ENCODE results near the gene FHIP2A.
"Not testable (repeated sequence)": the region's sequence is repeated elsewhere in the genome, so short reads cannot be mapped to it uniquely, and the experiment has no call there.

The FHIP2A gene

DNA sequence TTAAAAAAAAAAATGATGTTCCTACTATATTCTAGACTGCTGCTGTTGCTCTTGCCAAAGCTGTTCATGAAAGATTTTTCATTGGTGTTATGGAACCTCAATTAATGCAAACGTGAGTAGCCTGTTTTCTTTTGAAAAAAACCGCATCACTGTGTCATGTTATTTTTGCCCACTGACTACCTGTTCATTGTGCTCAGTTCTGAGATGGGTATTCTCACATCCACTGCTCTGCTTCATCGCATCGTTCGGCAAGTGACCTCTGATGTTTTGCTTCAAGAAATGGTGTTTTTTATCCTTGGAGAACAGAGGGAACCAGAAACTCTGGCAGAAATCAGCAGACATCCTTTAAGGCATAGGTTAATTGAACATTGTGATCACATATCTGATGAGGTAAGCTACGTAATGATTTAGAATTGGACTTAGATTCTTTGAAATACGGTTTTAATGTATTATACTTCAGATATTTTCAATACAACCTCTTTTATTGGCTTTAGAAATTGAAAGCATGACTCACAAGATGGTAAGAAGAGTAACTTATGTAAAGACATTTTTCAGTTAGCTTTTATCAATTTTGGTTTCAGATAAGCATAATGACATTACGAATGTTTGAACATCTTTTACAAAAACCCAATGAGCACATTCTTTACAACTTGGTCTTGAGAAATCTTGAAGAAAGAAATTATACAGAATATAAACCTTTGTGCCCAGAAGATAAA is 24.6 kb downstream of the FHIP2A start:
- Histone ChIP-seq H2BK5ac (ENCODE audit: low read depth, low read length, poor library complexity) (no peak overlapping the region), H2AK5ac (ENCODE audit: low read length) (no peak overlapping the region), H2AFZ (ENCODE audit: insufficient read depth, low read length, poor library complexity) (no peak overlapping the region), H3K4me3 (ENCODE audit: low read depth, low read length) (no peak overlapping the region), H3K4ac (ENCODE audit: low read depth, low read length) (no peak overlapping the region), H3K18ac (ENCODE audit: low read length) (no peak overlapping the region), H2BK120ac (ENCODE audit: insufficient read depth, low read length, poor library complexity) (no peak overlapping the region), H3K4me2 (ENCODE audit: low read length) (no peak overlapping the region), H3K79me1 (ENCODE audit: low read length) (no peaks in the 10 kb centered on the region), H3K9ac (ENCODE audit: low read length) (no peak overlapping the region), H3K4me1 (ENCODE audit: control insufficient read depth in 1 of 2, insufficient read depth in 2 of 2, low read length in 2 of 2) (no peaks in the 10 kb centered on the region), H4K8ac (ENCODE audit: low read depth, low read length) (no peak overlapping the region), H4K12ac (ENCODE audit: low read depth, low read length) (no peak overlapping the region), H4K91ac (ENCODE audit: low read depth, low read length) (no peak overlapping the region), H3K36me3 (ENCODE audit: control insufficient read depth in 1 of 2, insufficient read depth in 2 of 2, low read length in 2 of 2) (peaks cover 26 to 36% of the 10 kb centered on the region in 2 experiments), H3K9me3 (ENCODE audit: insufficient read depth, low read depth, low read length) (no peaks in the 10 kb centered on the region), H3K23ac (ENCODE audit: low read length) (no peak overlapping the region), H3K79me2 (ENCODE audit: control insufficient read depth, insufficient read depth, low read length, poor library complexity) (no peaks in the 10 kb centered on the region), H3K27me3 (ENCODE audit: insufficient read depth, low read length) (no peaks in the 10 kb centered on the region), H2BK12ac (ENCODE audit: low read length) (no peak overlapping the region), H3K27ac (ENCODE audit: low read depth, low read length) (no peak overlapping the region), H3K14ac (ENCODE audit: low read length) (no peak overlapping the region)
- no CpG with 5 or more reads among the region's 8 CpGs for WGBS (ENCODE audit: extremely low coverage, insufficient coverage, insufficient read length)
- DNase-seq = no peak

DNA sequence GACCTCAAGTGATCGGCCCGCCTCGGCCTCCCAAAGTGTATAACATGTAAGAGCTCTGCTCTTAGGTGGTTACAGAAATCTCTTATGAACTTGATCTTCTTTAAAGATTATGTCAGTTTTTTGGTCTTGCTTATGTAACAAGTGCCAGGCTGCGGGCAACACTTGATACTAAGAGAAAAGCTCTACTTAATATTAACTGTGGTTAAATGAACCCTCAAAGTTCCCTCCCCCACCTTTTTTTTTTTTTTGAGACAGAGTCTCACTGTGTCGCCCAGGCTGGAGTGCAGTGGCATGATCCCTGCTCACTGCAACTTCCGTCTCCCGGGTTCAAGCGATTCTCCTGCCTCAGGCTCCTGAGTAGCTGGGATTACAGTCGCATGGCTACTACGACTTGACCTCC is 25.9 kb downstream of the FHIP2A start:
- not testable (repeated sequence) for H3K4me3 ChIP-seq (ENCODE audit: low read depth, low read length); H3K27me3 ChIP-seq (ENCODE audit: insufficient read depth, low read length); H3K79me1 ChIP-seq (ENCODE audit: low read length); H4K12ac ChIP-seq (ENCODE audit: low read depth, low read length); H2AK5ac ChIP-seq (ENCODE audit: low read length); H2BK120ac ChIP-seq (ENCODE audit: insufficient read depth, low read length, poor library complexity); H3K4me2 ChIP-seq (ENCODE audit: low read length); H3K4ac ChIP-seq (ENCODE audit: low read depth, low read length); H3K14ac ChIP-seq (ENCODE audit: low read length); H3K4me1 ChIP-seq (ENCODE audit: control insufficient read depth in 1 of 2, insufficient read depth in 2 of 2, low read length in 2 of 2); DNase-seq; H2BK12ac ChIP-seq (ENCODE audit: low read length); H3K9me3 ChIP-seq (ENCODE audit: insufficient read depth, low read depth, low read length); H2AFZ ChIP-seq (ENCODE audit: insufficient read depth, low read length, poor library complexity); H4K8ac ChIP-seq (ENCODE audit: low read depth, low read length); H4K91ac ChIP-seq (ENCODE audit: low read depth, low read length); H3K23ac ChIP-seq (ENCODE audit: low read length); H3K79me2 ChIP-seq (ENCODE audit: control insufficient read depth, insufficient read depth, low read length, poor library complexity); H3K9ac ChIP-seq (ENCODE audit: low read length); H3K18ac ChIP-seq (ENCODE audit: low read length); H3K27ac ChIP-seq (ENCODE audit: low read depth, low read length); H2BK5ac ChIP-seq (ENCODE audit: low read depth, low read length, poor library complexity)
- WGBS (ENCODE audit: extremely low coverage, insufficient coverage, insufficient read length) = no CpG with 5 or more reads among the region's 10 CpGs
- H3K36me3 ChIP-seq (ENCODE audit: control insufficient read depth in 1 of 2, insufficient read depth in 2 of 2, low read length in 2 of 2) = peaks cover 21 to 36% of the 10 kb centered on the region in 2 experiments

DNA sequence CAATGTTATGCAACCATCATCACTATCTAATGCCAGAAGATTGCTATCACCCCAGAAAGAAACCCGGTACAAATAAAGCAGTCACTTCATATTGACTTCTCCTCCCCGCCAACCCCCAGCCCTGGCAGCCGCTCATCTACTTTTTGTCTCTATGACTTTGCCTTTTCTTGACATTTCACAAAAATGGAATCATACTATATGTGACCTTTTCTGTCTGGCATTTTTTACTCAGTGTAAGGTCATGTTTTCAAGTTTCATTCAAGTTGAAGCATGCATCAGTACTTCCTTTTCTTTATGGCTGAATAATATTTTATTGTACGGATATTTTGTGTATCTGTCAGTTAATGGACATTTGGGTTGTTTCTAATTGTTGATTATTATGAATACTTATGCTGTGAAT is 28.1 kb downstream of the FHIP2A start:
- Histone ChIP-seq H3K4me2 (ENCODE audit: low read length) (no peak overlapping the region), H3K18ac (ENCODE audit: low read length) (no peak overlapping the region), H3K27me3 (ENCODE audit: insufficient read depth, low read length) (no peaks in the 10 kb centered on the region), H4K12ac (ENCODE audit: low read depth, low read length) (no peak overlapping the region), H3K4ac (ENCODE audit: low read depth, low read length) (no peak overlapping the region), H3K27ac (ENCODE audit: low read depth, low read length) (no peak overlapping the region), H2BK12ac (ENCODE audit: low read length) (no peak overlapping the region), H3K9ac (ENCODE audit: low read length) (no peak overlapping the region), H3K9me3 (ENCODE audit: insufficient read depth, low read depth, low read length) (no peaks in the 10 kb centered on the region), H2BK5ac (ENCODE audit: low read depth, low read length, poor library complexity) (no peak overlapping the region), H4K91ac (ENCODE audit: low read depth, low read length) (no peak overlapping the region), H3K4me3 (ENCODE audit: low read depth, low read length) (no peak overlapping the region), H4K8ac (ENCODE audit: low read depth, low read length) (no peak overlapping the region), H3K36me3 (ENCODE audit: control insufficient read depth in 1 of 2, insufficient read depth in 2 of 2, low read length in 2 of 2) (peaks cover 20 to 27% of the 10 kb centered on the region in 2 experiments), H2AFZ (ENCODE audit: insufficient read depth, low read length, poor library complexity) (no peak overlapping the region), H3K79me2 (ENCODE audit: control insufficient read depth, insufficient read depth, low read length, poor library complexity) (no peaks in the 10 kb centered on the region), H3K4me1 (ENCODE audit: control insufficient read depth in 1 of 2, insufficient read depth in 2 of 2, low read length in 2 of 2) (no peaks in the 10 kb centered on the region), H3K14ac (ENCODE audit: low read length) (no peak overlapping the region), H2AK5ac (ENCODE audit: low read length) (no peak overlapping the region), H2BK120ac (ENCODE audit: insufficient read depth, low read length, poor library complexity) (no peak overlapping the region), H3K79me1 (ENCODE audit: low read length) (no peaks in the 10 kb centered on the region), H3K23ac (ENCODE audit: low read length) (no peak overlapping the region)
- WGBS (ENCODE audit: extremely low coverage, insufficient coverage, insufficient read length) = no CpG with 5 or more reads among the region's 4 CpGs
- no peak for DNase-seq

DNA sequence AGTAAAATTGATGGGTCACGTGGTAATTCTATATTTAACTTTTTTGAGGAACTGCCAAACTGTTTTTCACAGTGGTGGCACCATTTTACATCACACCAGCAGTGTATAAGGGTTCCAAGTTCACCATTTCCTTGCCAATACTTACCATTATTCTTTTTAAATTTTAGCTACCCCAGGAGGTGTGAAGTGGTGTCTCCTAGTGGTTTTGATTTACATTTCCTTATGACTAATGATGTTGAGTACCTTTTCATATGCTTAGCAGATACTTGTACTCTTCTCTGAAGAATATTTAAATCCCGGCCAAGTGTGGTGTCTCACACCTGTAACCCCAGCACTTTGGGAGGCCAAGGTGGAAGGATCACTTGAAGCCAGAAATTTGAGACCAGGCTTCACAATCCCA is 28.5 kb downstream of the FHIP2A start:
- no peak overlapping the region for H3K14ac ChIP-seq (ENCODE audit: low read length)
- no CpG with 5 or more reads among the region's 2 CpGs for WGBS (ENCODE audit: extremely low coverage, insufficient coverage, insufficient read length)
- no peak overlapping the region for H3K18ac ChIP-seq (ENCODE audit: low read length)
- H3K9me3 ChIP-seq (ENCODE audit: insufficient read depth, low read depth, low read length) = no peaks in the 10 kb centered on the region
- H3K4ac ChIP-seq (ENCODE audit: low read depth, low read length) = no peak overlapping the region
- no peaks in the 10 kb centered on the region for H3K79me2 ChIP-seq (ENCODE audit: control insufficient read depth, insufficient read depth, low read length, poor library complexity)
- H2BK12ac ChIP-seq (ENCODE audit: low read length) = no peak overlapping the region
- H2BK5ac ChIP-seq (ENCODE audit: low read depth, low read length, poor library complexity) = no peak overlapping the region
- H4K91ac ChIP-seq (ENCODE audit: low read depth, low read length) = no peak overlapping the region
- H3K36me3 ChIP-seq (ENCODE audit: control insufficient read depth in 1 of 2, insufficient read depth in 2 of 2, low read length in 2 of 2) = peaks cover 17 to 27% of the 10 kb centered on the region in 2 experiments
- H3K9ac ChIP-seq (ENCODE audit: low read length) = no peak overlapping the region
- H3K4me1 ChIP-seq (ENCODE audit: control insufficient read depth in 1 of 2, insufficient read depth in 2 of 2, low read length in 2 of 2) = no peaks in the 10 kb centered on the region
- no peak overlapping the region for H2AFZ ChIP-seq (ENCODE audit: insufficient read depth, low read length, poor library complexity)
- H4K12ac ChIP-seq (ENCODE audit: low read depth, low read length) = no peak overlapping the region
- no peak overlapping the region for H3K4me2 ChIP-seq (ENCODE audit: low read length)
- no peak overlapping the region for H3K23ac ChIP-seq (ENCODE audit: low read length)
- no peak overlapping the region for H2BK120ac ChIP-seq (ENCODE audit: insufficient read depth, low read length, poor library complexity)
- DNase-seq = no peak
- no peak overlapping the region for H3K4me3 ChIP-seq (ENCODE audit: low read depth, low read length)
- H3K79me1 ChIP-seq (ENCODE audit: low read length) = no peaks in the 10 kb centered on the region
- H3K27ac ChIP-seq (ENCODE audit: low read depth, low read length) = no peak overlapping the region
- no peak overlapping the region for H4K8ac ChIP-seq (ENCODE audit: low read depth, low read length)
- no peaks in the 10 kb centered on the region for H3K27me3 ChIP-seq (ENCODE audit: insufficient read depth, low read length)
- no peak overlapping the region for H2AK5ac ChIP-seq (ENCODE audit: low read length)
